Measurements from ENCODE around the gene AAK1.
"Not testable (repeated sequence)": the region's sequence is repeated elsewhere in the genome, so short reads cannot be mapped to it uniquely, and the experiment has no call there.

Gene AAK1

DNA sequence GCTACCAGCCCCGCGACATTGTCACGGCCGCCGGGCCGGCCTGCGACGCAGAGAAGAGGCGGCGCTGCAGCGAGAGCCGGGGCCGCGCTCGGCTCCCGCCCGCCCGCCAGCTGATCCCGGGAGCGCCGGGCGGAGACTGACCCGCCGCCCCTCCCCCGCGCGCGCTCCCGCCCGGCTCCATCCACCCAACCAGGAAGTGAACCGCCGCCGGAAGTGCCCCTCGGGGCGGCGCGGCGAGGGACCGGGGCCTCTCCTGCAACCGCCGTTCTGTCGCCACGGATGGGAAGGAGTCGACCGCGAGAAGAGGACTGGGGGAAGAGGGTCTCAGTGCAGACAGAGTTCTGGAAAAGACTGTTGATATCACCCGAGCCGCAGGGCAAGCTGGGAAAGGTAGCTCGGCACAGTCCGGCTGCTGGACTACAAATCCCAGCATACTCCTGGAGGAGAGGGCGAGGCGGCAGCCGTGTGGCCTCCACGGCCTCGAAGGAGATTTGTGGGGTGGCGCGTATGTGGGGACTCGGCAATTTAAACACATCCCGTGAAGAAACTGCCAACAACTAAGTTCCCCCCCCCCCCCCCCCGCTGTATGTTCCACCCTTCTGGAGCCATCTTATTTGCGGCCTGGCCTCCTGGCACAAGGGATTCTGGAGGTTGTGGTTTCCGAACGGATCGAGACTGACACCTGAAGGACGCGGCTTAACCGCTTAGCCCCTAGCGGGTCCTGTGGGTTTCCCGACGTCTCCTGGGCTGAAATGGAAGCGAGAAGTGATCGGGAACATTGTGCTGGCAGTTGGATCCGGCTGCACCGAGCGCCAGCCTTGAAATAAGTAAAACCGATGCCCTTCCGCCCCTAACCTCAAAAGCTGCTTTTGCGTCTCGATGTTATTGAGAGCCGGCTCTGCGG lies at the start of gene AAK1:
Gene AAK1, minus strand, starts transcription at position 138 of the 904 bp plus-strand sequence. CDS start 699 bp downstream, outside the sequence.
- peak; percentile 75 for DNase-seq (ENCODE audit: low read depth)

DNA sequence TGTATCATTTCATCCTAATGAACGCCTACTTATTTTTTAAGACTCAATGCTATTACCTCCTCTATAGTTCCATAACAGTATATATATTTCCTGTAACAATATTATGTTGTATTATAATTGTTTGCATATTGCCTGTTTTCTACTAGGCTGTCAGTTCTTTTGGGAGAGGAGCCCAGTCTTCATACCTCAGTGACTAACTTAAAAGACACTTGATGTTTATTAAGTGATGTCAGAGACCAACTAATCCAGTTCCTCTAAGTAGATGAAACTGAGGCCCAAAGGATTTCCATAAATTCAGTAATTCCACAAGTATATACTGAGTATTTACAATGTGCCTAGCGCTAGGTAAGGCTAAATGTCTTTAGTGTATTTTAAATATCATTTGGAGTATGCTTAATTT lies 48.9 kb upstream of the AAK1 start:
- no peak for DNase-seq (ENCODE audit: low read depth)

DNA sequence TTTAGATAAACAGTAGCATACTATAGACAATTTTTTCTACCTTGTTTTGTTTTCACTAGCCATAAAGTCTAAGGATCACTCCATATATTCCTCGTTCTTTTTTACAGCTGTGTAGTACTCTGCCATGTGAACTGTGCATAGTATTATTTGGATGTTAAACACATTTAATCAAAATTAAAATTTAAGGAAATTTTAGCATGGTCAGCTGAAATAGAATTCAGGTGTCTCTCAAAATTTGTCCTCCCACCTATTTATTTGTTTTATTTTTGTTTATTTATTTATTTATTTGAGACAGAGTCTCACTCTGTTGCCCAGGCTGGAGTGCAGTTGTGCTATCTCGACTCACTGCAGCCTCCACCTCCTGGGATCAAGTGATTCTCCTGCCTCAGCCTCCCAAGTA lies 46.4 kb upstream of the AAK1 start:
- no peak for DNase-seq (ENCODE audit: low read depth)

DNA sequence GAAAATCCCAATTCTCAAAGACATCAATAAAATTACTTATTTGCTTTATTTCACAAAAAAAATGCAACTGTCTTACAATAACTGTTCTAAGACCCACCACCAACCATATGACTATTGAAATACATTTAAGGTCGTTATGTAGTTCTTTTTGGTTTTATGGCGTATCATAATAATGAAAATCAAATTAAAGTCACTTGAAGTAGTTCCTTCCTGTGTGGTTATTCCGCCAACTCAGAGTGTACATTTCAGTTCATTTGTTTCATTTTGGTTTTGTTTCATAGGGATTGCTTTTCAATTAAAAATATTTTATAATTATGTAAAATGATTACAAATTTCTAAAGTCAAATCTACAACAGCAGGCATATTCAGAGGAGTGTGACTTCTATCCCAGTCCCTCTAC lies 45.9 kb upstream of the AAK1 start:
- DNase-seq (ENCODE audit: low read depth), result no peak

DNA sequence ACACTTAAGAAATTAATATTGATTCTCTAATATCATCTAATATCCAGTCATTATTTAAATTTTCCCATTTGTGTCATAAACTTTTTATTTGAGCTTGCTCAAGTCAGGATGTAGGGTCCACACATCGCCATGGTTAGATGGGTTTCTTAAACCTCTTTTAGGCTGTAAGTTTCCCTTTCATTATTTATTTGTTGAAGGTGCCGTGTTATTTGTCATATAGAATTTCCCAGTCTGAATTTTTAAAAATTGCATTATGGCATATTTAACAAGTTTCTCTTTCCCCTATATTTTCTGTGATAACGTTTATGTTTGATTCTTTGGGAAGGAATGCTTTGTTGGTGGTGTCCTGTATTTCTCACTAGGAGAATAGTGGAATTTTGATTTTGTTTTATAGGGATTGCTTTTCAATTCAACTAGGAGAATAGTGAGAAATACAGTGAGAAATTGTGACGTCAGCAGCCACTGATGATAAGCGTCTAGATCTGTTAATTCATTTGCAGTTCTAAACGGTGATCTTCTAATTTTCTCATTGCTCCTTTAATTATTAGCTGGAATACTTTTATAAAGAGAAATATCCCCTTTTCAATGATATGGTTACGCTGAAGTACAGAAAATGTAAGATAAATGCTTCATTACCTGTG lies 44.6 kb upstream of the AAK1 start:
- DNase-seq (ENCODE audit: low read depth), result no peak

DNA sequence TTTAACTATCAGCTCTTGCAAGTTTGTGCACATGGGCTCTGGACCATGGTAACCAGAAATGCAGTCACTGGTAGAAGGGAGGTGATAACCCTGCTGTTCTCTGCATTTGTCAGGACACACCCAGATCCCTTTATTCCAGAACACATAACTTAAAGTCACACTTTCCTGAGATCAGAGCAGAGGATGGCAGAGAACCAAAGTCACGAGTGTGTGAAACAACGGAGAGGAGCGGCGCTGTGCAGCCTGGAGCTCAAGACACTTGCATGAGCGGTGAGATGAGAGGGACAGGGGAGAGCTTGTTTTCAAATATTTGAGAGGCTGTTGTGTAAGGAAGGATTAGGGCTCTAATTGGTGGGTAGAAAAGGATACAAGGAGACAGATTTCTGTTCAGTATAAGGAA lies 43.3 kb upstream of the AAK1 start:
- DNase-seq (ENCODE audit: low read depth), result no peak

DNA sequence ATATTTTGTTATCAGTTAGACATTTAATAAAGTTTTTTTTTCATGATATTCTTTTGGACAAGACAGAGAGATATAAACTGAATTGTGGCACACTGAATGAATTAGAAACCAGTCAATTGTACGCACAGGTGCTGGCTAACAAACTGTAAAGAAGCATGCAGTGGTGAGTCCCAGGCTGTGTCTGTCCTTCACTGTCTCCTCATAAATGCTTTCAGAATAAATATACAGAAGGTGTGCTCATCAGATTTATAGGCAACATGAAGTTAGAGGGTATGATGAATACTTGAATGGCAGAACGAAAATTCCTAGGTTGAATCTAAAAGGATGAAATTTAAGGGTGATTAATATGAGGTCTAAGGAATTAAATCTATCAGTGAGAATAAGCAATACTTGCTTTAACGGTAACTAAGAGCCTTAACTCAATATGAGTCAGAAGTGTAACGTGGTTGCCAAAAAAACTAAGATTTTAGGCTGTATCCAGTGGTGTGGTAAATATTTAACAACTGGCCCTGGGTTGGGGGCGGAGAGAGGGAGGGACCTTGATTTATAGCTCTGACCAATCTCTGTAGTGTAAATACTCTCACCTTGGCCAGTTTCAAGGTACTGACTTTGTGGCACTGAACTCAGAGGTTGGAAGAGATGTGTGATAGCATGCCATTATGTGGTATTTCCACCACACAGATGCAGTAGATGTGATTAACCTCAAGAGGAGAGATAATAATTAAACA lies 41.9 kb upstream of the AAK1 start:
- DNase-seq (ENCODE audit: low read depth), result no peak

DNA sequence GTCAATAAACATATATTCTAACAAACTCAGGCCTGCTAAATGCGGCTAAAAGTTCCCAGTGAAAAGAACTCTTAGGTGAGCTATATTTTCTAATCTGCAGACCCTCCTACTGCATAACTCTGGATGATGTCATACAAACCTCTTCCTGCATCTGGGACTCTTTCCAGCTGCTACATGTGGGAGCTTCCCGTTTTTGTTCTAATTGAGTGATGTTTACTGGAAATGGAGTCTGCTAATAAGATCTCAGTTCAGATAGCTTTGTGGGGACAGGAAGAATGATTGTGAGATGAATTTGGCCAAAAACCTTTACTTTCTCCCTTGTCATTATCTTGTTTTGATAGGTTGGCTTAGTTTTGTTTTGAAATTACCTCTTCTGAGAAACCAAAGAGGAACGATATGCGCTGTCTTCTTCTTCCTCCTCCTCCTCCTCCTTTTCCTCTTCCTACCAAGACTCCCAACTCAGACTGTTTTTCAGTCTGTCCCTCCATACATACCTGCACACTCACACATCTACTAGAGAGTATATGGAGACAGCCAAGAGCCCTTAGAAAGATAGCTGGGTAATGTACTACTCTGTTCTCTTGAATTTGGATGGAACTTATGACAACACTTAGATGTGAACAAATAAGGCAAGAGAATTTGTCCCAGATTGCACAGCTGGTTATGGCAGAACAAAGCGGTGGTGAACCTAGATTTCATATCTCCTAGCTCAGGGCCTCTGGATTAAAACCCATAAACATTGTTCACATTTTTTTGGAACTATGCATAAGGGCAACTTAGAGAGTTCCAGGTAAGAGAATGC lies 39.8 kb upstream of the AAK1 start:
- no peak for DNase-seq (ENCODE audit: low read depth)

DNA sequence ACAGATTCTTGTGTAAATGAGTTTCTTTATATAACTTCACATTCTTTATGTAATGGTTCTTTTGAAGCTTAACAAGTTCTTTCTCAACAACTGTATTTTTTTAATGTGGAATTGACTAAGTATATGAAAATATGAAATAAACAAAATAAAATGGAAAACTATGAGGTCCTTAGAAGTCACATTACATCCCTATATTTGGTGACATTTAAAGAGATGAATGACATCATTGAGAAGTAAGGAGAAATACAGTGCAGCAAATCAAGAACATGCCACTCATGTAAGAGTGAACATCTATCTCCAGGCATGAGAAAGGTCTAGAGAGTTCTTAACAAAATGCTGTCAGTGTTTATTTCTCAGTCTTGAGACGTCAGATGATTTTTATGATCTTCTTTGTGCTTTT lies 39.0 kb upstream of the AAK1 start:
- no peak for DNase-seq (ENCODE audit: low read depth)

DNA sequence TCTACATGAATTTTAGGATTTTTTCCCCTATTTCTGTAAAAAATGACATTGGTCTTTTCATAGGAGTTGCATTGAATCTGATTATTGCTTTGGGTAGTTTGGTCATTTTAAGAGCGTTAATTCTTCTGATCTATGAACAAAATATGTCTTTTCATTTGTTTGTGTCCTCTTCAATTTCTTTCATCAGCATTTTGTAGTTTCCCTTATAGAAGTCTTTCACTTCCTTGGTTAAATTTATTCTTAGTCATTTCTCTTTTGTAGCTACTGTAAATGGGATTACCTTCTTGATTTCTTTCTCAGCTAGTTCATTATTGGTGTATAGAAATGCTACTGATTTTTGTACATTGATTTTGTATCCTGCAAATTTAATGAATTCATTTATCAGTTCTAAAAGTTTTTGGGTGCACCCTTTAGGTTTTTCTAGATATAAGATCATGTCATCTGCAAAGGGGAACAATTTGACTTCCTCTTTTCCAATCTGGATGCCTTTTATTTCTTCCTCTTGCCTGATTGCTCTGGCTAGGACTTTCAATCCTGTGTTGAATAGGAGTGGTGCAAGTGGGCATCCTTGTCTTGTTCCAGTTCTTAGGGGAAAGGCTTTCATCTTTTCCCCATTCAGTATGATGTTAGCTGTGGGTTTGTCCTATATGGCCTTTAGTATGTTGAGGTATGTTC lies 36.6 kb upstream of the AAK1 start:
- no peak for DNase-seq (ENCODE audit: low read depth)

DNA sequence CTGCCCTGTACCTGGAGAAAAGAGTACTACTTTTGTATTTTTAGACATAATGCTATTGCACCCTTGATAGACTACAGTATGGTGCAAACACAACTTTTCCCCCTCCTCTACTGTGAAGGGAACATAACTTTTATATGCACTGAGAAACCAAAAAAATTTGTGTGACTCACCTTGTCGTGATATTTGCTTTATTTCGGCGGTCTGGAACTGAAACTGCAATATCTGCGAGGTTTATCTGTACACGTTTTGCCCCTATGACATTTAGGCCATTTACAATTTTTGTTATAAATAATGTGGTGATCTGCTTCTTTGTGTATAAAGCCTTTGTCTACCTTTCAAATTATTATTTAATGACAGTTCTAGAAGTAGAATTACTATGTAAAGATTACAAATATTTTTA lies 34.4 kb upstream of the AAK1 start:
- no peak for DNase-seq (ENCODE audit: low read depth)

DNA sequence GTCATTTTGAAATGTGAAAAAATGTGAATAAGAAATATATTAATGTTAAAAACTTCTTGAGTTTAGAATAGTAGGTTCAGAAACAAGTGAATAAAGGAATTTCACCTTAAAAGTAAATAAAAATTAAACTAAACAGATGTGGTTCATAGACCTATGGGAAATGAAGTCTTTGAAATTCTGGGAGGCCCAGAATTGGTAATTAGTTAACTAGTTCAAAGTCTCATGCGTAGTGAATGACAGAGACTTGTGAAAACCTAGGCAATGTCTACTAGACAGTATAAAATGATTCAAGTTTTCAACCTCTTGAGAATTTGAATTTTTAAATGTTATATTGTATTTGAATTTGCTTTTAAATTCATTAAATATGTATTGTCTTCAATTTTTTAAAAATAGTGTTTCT lies 32.6 kb upstream of the AAK1 start:
- no peak for DNase-seq (ENCODE audit: low read depth)

DNA sequence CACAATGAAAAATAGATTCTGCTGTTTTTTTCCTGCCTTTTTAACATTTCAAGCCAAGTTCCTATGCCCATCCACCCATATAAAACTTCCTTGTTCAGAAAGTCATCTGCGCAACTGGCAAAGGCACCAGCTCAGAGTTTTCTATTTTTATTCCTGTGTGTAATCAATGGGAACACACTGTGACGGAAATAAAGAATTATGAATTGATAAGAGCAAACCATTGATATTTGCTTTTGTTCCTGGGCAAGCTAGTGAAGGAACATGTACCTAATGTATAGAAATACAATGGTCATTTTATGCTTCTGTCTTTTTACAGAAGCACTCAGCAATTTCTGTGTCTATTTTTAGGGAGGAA lies 30.8 kb upstream of the AAK1 start:
- no peak for DNase-seq (ENCODE audit: low read depth)

DNA sequence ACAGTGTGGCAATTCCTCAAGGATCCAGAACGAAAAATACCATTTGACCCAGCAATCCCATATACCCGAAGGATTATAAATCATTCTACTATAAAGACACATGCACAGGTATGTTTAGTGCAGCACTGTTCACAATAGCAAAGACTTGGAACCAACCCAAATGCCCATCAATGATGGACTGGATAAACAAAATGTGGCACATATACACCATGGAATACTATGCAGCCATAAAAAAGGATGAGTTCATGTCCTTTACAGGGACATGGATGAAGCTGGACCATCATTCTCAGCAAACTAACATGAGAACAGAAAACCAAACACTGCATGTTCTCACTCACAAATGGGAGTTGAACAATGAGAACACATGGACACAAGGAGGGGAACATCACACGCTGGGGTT lies 29.6 kb upstream of the AAK1 start:
- DNase-seq (ENCODE audit: low read depth), result not testable (repeated sequence)

DNA sequence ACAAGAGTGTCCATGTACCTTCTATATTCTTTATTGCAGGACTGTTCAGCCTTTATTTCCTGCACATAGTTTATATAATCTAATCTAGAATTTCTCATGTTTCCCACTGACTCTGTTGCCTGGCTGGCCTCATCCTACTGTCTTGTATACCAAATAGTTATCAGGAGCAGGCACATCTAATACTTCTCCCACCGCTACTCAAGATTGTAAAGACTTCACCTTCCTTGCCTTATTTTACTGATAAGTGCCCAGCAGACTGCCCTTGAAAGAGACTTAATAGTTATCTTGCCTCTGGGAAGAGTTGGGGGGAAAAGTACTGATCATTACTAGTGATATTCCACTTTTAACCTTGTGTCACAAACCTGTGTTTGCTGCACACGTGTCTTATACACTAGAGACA lies 26.1 kb upstream of the AAK1 start:
- no peak for DNase-seq (ENCODE audit: low read depth)

DNA sequence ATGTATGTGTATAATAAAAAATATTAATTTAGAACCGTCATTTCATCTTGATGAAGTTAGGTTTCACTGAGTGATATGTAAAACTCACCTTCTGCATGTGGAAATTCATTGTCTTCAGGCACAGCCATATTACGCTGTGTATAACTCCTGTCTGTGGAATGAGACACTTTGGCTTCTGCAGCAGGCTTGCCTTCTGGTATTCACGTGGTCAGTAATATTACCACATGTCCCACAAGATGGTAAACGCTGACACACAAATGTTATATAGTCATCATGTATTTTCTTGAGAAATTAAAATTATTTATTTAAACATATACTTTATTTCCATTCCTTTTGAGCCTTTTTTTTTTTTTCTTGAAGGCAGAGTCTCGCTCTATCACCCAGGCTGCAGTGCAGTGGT lies 25.1 kb upstream of the AAK1 start:
- no peak for DNase-seq (ENCODE audit: low read depth)

DNA sequence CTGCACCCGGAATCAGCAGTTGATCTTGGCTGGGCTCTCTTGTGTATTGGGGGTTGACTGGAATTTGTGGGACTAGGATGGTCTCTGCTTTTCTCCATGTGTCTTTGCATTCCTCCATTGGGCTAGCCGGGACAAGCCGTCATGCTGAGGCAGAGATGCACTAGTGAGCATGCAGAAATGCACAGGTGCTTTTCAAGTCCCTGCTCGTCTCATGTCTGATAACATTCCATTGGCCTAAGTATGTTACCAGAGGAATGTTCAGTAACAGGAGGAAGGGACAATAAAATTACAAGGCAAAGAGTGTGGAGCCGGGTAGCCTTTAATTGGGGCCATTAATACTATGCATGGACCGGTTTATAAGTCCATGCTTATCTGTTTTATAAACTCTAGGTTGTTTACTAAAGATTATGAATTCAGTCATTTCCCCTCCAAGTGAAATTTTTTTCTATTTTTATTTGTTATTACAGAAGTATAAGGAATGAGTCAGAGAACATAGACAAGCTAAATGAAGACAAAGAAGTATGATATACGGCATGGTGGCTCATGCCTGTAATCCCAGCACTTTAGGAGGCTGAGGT lies 24.4 kb upstream of the AAK1 start:
- no peak for DNase-seq (ENCODE audit: low read depth)

DNA sequence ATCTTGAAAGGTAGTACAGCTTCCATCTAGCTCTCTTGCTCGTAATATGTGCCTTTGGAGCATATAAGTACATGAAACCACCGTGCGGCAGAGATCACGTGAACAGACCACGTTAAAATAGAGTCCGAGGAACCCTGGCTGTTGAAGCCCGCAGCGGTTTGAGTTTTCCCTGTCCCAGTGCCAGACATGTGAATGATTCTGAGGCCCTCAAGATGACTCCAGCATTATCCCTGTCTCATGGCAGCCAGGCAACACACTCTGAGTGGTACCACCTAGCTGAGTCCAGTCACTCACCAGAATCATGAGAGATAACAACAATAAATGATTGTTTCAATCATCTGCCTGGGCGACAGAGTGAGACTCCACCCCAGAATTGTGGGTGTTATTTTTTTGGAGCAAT lies 21.6 kb upstream of the AAK1 start:
- DNase-seq (ENCODE audit: low read depth), result no peak

DNA sequence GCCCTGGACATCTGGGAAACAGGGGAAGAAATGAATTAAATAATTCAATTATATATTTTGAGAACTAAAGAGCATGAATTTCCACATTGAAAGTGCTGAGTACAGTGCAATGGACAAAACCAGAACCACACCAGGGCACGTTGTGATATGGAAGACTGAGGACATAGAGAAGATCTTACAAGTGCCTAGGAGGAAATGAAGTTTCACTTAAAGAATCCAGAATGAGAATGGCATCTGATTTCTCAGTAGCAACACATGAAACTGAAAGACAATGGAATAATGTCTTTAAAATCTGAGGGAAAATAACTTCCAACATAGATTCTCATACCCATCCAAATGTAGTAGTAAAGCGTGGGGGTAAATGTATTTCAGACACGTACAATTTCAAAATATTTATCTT lies 20.3 kb upstream of the AAK1 start:
- no peak for DNase-seq (ENCODE audit: low read depth)

DNA sequence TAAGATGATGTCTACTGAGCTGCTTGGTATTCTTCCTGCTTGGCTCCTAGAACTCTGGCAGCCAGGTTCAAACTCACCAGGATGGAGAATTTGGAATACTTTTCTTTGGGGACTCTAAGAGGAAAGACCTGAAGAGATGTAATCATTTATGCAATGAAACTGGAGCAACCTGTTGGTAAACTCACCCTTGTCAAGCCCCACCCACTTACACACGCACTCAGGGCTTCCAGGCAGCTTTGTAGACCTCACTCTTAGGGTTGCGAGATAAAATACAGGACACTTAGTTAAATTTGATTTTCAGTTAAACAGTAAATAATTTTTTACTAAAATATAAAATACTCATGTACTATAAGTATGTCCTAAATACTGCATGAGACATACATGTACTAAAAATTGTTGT lies 19.0 kb upstream of the AAK1 start:
- not testable (repeated sequence) for DNase-seq (ENCODE audit: low read depth)

DNA sequence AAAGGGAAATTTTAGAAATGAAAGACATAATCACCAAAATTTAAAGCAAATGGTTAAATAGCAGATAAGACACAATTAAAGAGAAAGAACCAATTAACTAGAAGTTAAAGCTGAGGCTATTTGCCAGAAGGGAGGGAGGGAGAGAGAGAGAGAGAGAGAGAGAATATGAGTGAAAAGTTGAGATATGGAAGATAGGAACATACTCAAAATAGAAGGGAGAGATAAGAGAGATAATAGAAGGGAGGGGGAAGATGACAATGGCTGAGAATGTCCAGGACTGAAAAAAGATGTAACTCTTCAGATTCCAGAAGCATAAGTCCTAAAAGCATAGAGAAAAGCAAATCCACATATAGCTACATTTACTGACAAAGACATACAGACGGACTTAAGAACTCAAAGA lies 17.1 kb upstream of the AAK1 start:
- no peak for DNase-seq (ENCODE audit: low read depth)

All from stimulated activated CD8-positive, alpha-beta memory T cell treated with anti-CD3 and anti-CD28 coated beads, Interleukin-15, amount 100 ng/mL, for 24 hours (primary cell).